Caco-2 (cell line): ENCODE measurements around the gene LRP1. TPM values are rescaled to one million over a fixed set of nuclear protein-coding genes. Genes with fewer than 3 reads are reported as not detected.

ENCODE experiments used
- BruUV-seq: library from RNA; stranded (reverse); fragments of 400-500 nt; replicated peaks from 2 replicates; lab custom pipeline; 2021; lab: Mats Ljungman, UMichigan
- CTCF ChIA-PET: fragments of 300-600 bp; sonication (Branson Sonifier 250); formaldehyde crosslinking; loops from one replicate; lab custom pipeline; 2022; ENCODE audit warnings: antibody characterized with exemption; lab: Charles Lee
- POLR2A ChIA-PET: fragments of 300-600 bp; sonication (Branson Sonifier 250); formaldehyde crosslinking; loops from one replicate; lab custom pipeline; 2022; ENCODE audit warnings: antibody characterized with exemption; lab: Charles Lee
- DNase-seq, 2 experiments: peaks; one replicate each; pipeline versions ENCODE4 v3.0.0 to v3.0.0-alpha.2; 2020 to 2022
- H3K27me3 ChIP-seq: replicated peaks from 2 replicates; pipeline ENCODE4 v1.6.0; 2011; ENCODE audit warnings: low read length; ENCODE audit not compliant: control insufficient read depth, insufficient read depth
- H3K36me3 ChIP-seq: 2 replicates; pipeline ENCODE4 v1.5.1; 2011; ENCODE audit warnings: low read length; ENCODE audit not compliant: control insufficient read depth, insufficient read depth
- H3K4me1 ChIP-seq: fragments of 250-450 bp; sonication (Bioruptor Pico); 2 replicates; pipeline ENCODE4 v1.5.1; 2020; ENCODE audit warnings: mild to moderate bottlenecking
- H3K4me3 ChIP-seq: 2 replicates; pipeline ENCODE4 v1.5.1; 2011; ENCODE audit warnings: low read depth, mild to moderate bottlenecking, control low read depth, low read length
- H3K9me3 ChIP-seq: fragments of 250-450 bp; sonication (Bioruptor Pico); 2 replicates; pipeline ENCODE4 v1.5.1; 2020; ENCODE audit warnings: mild to moderate bottlenecking, moderate library complexity
- H3K27ac Mint-ChIP-seq: one replicate; pipeline ENCODE4 v1.8.0; 2022; ENCODE audit warnings: mixed read lengths; ENCODE audit not compliant: unreplicated experiment
- H3K27me3 Mint-ChIP-seq: one replicate; pipeline ENCODE4 v1.8.0; 2022; ENCODE audit warnings: mixed read lengths; ENCODE audit not compliant: insufficient read depth, unreplicated experiment
- H3K36me3 Mint-ChIP-seq: one replicate; pipeline ENCODE4 v1.8.0; 2022; ENCODE audit warnings: mild to moderate bottlenecking, mixed read lengths; ENCODE audit not compliant: insufficient read depth, unreplicated experiment
- H3K4me1 Mint-ChIP-seq: one replicate; pipeline ENCODE4 v1.8.0; 2022; ENCODE audit warnings: low read depth, mixed read lengths; ENCODE audit not compliant: unreplicated experiment
- H3K4me3 Mint-ChIP-seq: one replicate; pipeline ENCODE4 v1.8.0; 2022; ENCODE audit warnings: mild to moderate bottlenecking, moderate library complexity, mixed read lengths; ENCODE audit not compliant: unreplicated experiment
- H3K9me3 Mint-ChIP-seq: one replicate; pipeline ENCODE4 v1.8.0; 2022; ENCODE audit warnings: mixed read lengths; ENCODE audit not compliant: unreplicated experiment
- CTCF ChIP-seq, 2 experiments: fragments of 200-600 bp in 1 of 2; IDR thresholded peaks; 1 replicate in 1 of 2; 2 replicates in 1 of 2; pipeline versions ENCODE4 v1.5.1 to v1.8.0; 2011 to 2022; ENCODE audit warnings: antibody characterized with exemption in 1 of 2, control low read depth in 1 of 2, inconsistent platforms in 1 of 2, low read depth in 1 of 2, low read length in 1 of 2, mild to moderate bottlenecking in 1 of 2, moderate library complexity in 1 of 2; ENCODE audit not compliant: insufficient read depth in 1 of 2, severe bottlenecking in 1 of 2, unreplicated experiment in 1 of 2
- intact Hi-C: fragments of 100-400 bp; cut with micrococcal nuclease; formaldehyde crosslinking; loops from one replicate; pipeline ENCODE4 v1.10.0; 2022; ENCODE audit not compliant: unreplicated experiment
- total RNA-seq: library from RNA; stranded (reverse); gene quantifications from 2 replicates; pipeline ENCODE4 v1.2.3, GENCODE V29; 2022

Gene LRP1
- total RNA-seq, 1 experiment from 2014 or later, result 111 TPM

GRCh38 chr12:57178213-57178612 is 49.9 kb downstream of the LRP1 start:
- no peak overlapping the region for H3K4me3 Mint-ChIP-seq
- no peak for DNase-seq
- POLR2A ChIA-PET, result no interaction called here
- Histone ChIP-seq H3K9me3 (no peaks in the 10 kb centered on the region), H3K4me1 (no peaks in the 10 kb centered on the region), H3K4me3 (no peak overlapping the region), H3K27me3 (no peaks in the 10 kb centered on the region), H3K36me3 (peaks cover 14% of the 10 kb centered on the region)
- H3K4me1 Mint-ChIP-seq, result peaks cover 15% of the 10 kb centered on the region
- no peaks in the 10 kb centered on the region for H3K27me3 Mint-ChIP-seq
- intact Hi-C loops, result no loop called here
- no TSS peak for BruUV-seq
- no peak overlapping the region for H3K27ac Mint-ChIP-seq
- no peaks in the 10 kb centered on the region for H3K9me3 Mint-ChIP-seq
- H3K36me3 Mint-ChIP-seq, result peaks cover 67% of the 10 kb centered on the region
- CTCF ChIA-PET, result interaction anchor here (0.7 kb wide), 1 partner anchor 45 kb away, joined by 3 read pairs; no protein-coding TSS in a partner anchor
- no peak for TF ChIP-seq CTCF (IDR thresholded peaks at IDR 0.05; ENCODE audit: insufficient read depth in 1 of 2, low read depth in 1 of 2, low read length in 1 of 2, severe bottlenecking in 1 of 2, unreplicated experiment in 1 of 2)

- Mint-ChIP-seq H3K27ac (no peak overlapping the region), H3K4me1 (peaks cover 17% of the 10 kb centered on the region), H3K9me3 (no peaks in the 10 kb centered on the region), H3K36me3 (peaks cover 76% of the 10 kb centered on the region), H3K27me3 (no peaks in the 10 kb centered on the region), H3K4me3 (no peak overlapping the region)
- POLR2A ChIA-PET, result no interaction called here
- Histone ChIP-seq H3K27me3 (no peaks in the 10 kb centered on the region), H3K36me3 (peaks cover 9% of the 10 kb centered on the region), H3K9me3 (no peaks in the 10 kb centered on the region), H3K4me3 (no peak overlapping the region), H3K4me1 (no peaks in the 10 kb centered on the region)
- TF ChIP-seq CTCF (IDR thresholded peaks at IDR 0.05; ENCODE audit: insufficient read depth in 1 of 2, low read depth in 1 of 2, low read length in 1 of 2, severe bottlenecking in 1 of 2, unreplicated experiment in 1 of 2), result no peak
- DNase-seq, result no peak
- intact Hi-C loops, result no loop called here
- CTCF ChIA-PET, result no interaction called here
- TSS peak; percentile 53 for BruUV-seq
Observed at GRCh38 chr12:57179331-57180086, 51.2 kb downstream of the LRP1 start.

GRCh38 chr12:57180321-57180989 is 52.2 kb downstream of the LRP1 start:
- BruUV-seq, result no TSS peak
- H3K27ac Mint-ChIP-seq, result no peak overlapping the region
- peaks cover 83% of the 10 kb centered on the region for H3K36me3 Mint-ChIP-seq
- intact Hi-C loops, result no loop called here
- no peak for DNase-seq
- POLR2A ChIA-PET, result no interaction called here
- H3K27me3 ChIP-seq, result no peaks in the 10 kb centered on the region
- no peaks in the 10 kb centered on the region for H3K4me1 ChIP-seq
- CTCF ChIA-PET, result interaction anchor here (0.5 to 1.3 kb wide), 4 partner anchors 45 to 53 kb away, joined by 3 to 5 read pairs (median 4); partner anchors contain the start of gene LRP1
- H3K4me3 Mint-ChIP-seq, result no peak overlapping the region
- peaks cover 9% of the 10 kb centered on the region for H3K36me3 ChIP-seq
- no peaks in the 10 kb centered on the region for H3K9me3 ChIP-seq
- H3K4me1 Mint-ChIP-seq, result peaks cover 17% of the 10 kb centered on the region
- H3K9me3 Mint-ChIP-seq, result no peaks in the 10 kb centered on the region
- no peak for TF ChIP-seq CTCF (IDR thresholded peaks at IDR 0.05; ENCODE audit: insufficient read depth in 1 of 2, low read depth in 1 of 2, low read length in 1 of 2, severe bottlenecking in 1 of 2, unreplicated experiment in 1 of 2)
- no peak overlapping the region for H3K4me3 ChIP-seq
- H3K27me3 Mint-ChIP-seq, result no peaks in the 10 kb centered on the region
